ENCODE data around the gene FAM98B.

The FAM98B gene

GRCh38 chr15:38425269-38425668, 28.7 kb upstream of the FAM98B start:
- no CpG with 5 or more reads among the region's 1 CpG for WGBS (ENCODE audit: extremely low coverage, insufficient coverage, insufficient read length)
- H2AFZ ChIP-seq (ENCODE audit: insufficient read depth, low read length, poor library complexity): no peak overlapping the region
- no peak overlapping the region for H3K18ac ChIP-seq (ENCODE audit: low read length)
- H3K79me1 ChIP-seq (ENCODE audit: low read length): no peaks in the 10 kb centered on the region
- H3K36me3 ChIP-seq (ENCODE audit: control insufficient read depth in 1 of 2, insufficient read depth in 2 of 2, low read length in 2 of 2): no peaks in the 10 kb centered on the region
- H2BK5ac ChIP-seq (ENCODE audit: low read depth, low read length, poor library complexity): no peak overlapping the region
- no peaks in the 10 kb centered on the region for H3K4me1 ChIP-seq (ENCODE audit: control insufficient read depth in 1 of 2, insufficient read depth in 2 of 2, low read length in 2 of 2)
- H2AK5ac ChIP-seq (ENCODE audit: low read length): no peak overlapping the region
- no peak overlapping the region for H4K8ac ChIP-seq (ENCODE audit: low read depth, low read length)
- DNase-seq: no peak
- H4K12ac ChIP-seq (ENCODE audit: low read depth, low read length): no peak overlapping the region
- H3K4me3 ChIP-seq (ENCODE audit: low read depth, low read length): no peak overlapping the region
- H3K9ac ChIP-seq (ENCODE audit: low read length): no peak overlapping the region
- no peak overlapping the region for H3K23ac ChIP-seq (ENCODE audit: low read length)
- H3K79me2 ChIP-seq (ENCODE audit: control insufficient read depth, insufficient read depth, low read length, poor library complexity): no peaks in the 10 kb centered on the region
- H3K9me3 ChIP-seq (ENCODE audit: insufficient read depth, low read depth, low read length): peaks cover 3% of the 10 kb centered on the region
- H3K14ac ChIP-seq (ENCODE audit: low read length): no peak overlapping the region
- H2BK120ac ChIP-seq (ENCODE audit: insufficient read depth, low read length, poor library complexity): no peak overlapping the region
- H3K4ac ChIP-seq (ENCODE audit: low read depth, low read length): no peak overlapping the region
- H3K27me3 ChIP-seq (ENCODE audit: insufficient read depth, low read length): no peaks in the 10 kb centered on the region
- H3K27ac ChIP-seq (ENCODE audit: low read depth, low read length): no peak overlapping the region
- H4K91ac ChIP-seq (ENCODE audit: low read depth, low read length): no peak overlapping the region
- no peak overlapping the region for H2BK12ac ChIP-seq (ENCODE audit: low read length)
- H3K4me2 ChIP-seq (ENCODE audit: low read length): no peak overlapping the region

- no peaks in the 10 kb centered on the region for H3K27me3 ChIP-seq (ENCODE audit: insufficient read depth, low read length)
- no peak overlapping the region for H3K14ac ChIP-seq (ENCODE audit: low read length)
- no peak overlapping the region for H4K8ac ChIP-seq (ENCODE audit: low read depth, low read length)
- no peak overlapping the region for H2BK5ac ChIP-seq (ENCODE audit: low read depth, low read length, poor library complexity)
- H2AK5ac ChIP-seq (ENCODE audit: low read length): no peak overlapping the region
- no peaks in the 10 kb centered on the region for H3K79me2 ChIP-seq (ENCODE audit: control insufficient read depth, insufficient read depth, low read length, poor library complexity)
- H2BK12ac ChIP-seq (ENCODE audit: low read length): no peak overlapping the region
- H3K4ac ChIP-seq (ENCODE audit: low read depth, low read length): no peak overlapping the region
- no peak overlapping the region for H3K18ac ChIP-seq (ENCODE audit: low read length)
- H3K4me1 ChIP-seq (ENCODE audit: control insufficient read depth in 1 of 2, insufficient read depth in 2 of 2, low read length in 2 of 2): no peaks in the 10 kb centered on the region
- no peak overlapping the region for H3K4me2 ChIP-seq (ENCODE audit: low read length)
- no peak overlapping the region for H3K23ac ChIP-seq (ENCODE audit: low read length)
- no peak overlapping the region for H3K27ac ChIP-seq (ENCODE audit: low read depth, low read length)
- H3K9ac ChIP-seq (ENCODE audit: low read length): no peak overlapping the region
- no peaks in the 10 kb centered on the region for H3K79me1 ChIP-seq (ENCODE audit: low read length)
- no peak overlapping the region for H4K91ac ChIP-seq (ENCODE audit: low read depth, low read length)
- no CpG with 5 or more reads among the region's 1 CpG for WGBS (ENCODE audit: extremely low coverage, insufficient coverage, insufficient read length)
- no peak overlapping the region for H2BK120ac ChIP-seq (ENCODE audit: insufficient read depth, low read length, poor library complexity)
- H3K9me3 ChIP-seq (ENCODE audit: insufficient read depth, low read depth, low read length): peaks cover 2% of the 10 kb centered on the region
- no peaks in the 10 kb centered on the region for H3K36me3 ChIP-seq (ENCODE audit: control insufficient read depth in 1 of 2, insufficient read depth in 2 of 2, low read length in 2 of 2)
- H2AFZ ChIP-seq (ENCODE audit: insufficient read depth, low read length, poor library complexity): no peak overlapping the region
- no peak overlapping the region for H3K4me3 ChIP-seq (ENCODE audit: low read depth, low read length)
- no peak overlapping the region for H4K12ac ChIP-seq (ENCODE audit: low read depth, low read length)
- no peak for DNase-seq
Observed at GRCh38 chr15:38427380-38427779, 26.5 kb upstream of the FAM98B start.

GRCh38 chr15:38430106-38430760, 23.7 kb upstream of the FAM98B start:
- Histone ChIP-seq H2AK5ac (ENCODE audit: low read length) (no peak overlapping the region), H3K9me3 (ENCODE audit: insufficient read depth, low read depth, low read length) (no peaks in the 10 kb centered on the region), H3K23ac (ENCODE audit: low read length) (no peak overlapping the region), H4K12ac (ENCODE audit: low read depth, low read length) (no peak overlapping the region), H3K9ac (ENCODE audit: low read length) (no peak overlapping the region), H3K79me2 (ENCODE audit: control insufficient read depth, insufficient read depth, low read length, poor library complexity) (no peaks in the 10 kb centered on the region), H3K79me1 (ENCODE audit: low read length) (no peaks in the 10 kb centered on the region), H3K4me2 (ENCODE audit: low read length) (no peak overlapping the region), H3K27me3 (ENCODE audit: insufficient read depth, low read length) (no peaks in the 10 kb centered on the region), H2BK5ac (ENCODE audit: low read depth, low read length, poor library complexity) (no peak overlapping the region), H3K14ac (ENCODE audit: low read length) (no peak overlapping the region), H4K8ac (ENCODE audit: low read depth, low read length) (no peak overlapping the region), H3K4ac (ENCODE audit: low read depth, low read length) (no peak overlapping the region), H3K36me3 (ENCODE audit: control insufficient read depth in 1 of 2, insufficient read depth in 2 of 2, low read length in 2 of 2) (no peaks in the 10 kb centered on the region), H4K91ac (ENCODE audit: low read depth, low read length) (no peak overlapping the region), H3K27ac (ENCODE audit: low read depth, low read length) (no peak overlapping the region), H3K18ac (ENCODE audit: low read length) (no peak overlapping the region), H3K4me3 (ENCODE audit: low read depth, low read length) (no peak overlapping the region), H3K4me1 (ENCODE audit: control insufficient read depth in 1 of 2, insufficient read depth in 2 of 2, low read length in 2 of 2) (no peaks in the 10 kb centered on the region), H2BK12ac (ENCODE audit: low read length) (no peak overlapping the region), H2BK120ac (ENCODE audit: insufficient read depth, low read length, poor library complexity) (no peak overlapping the region), H2AFZ (ENCODE audit: insufficient read depth, low read length, poor library complexity) (no peak overlapping the region)
- WGBS (ENCODE audit: extremely low coverage, insufficient coverage, insufficient read length): no CpG with 5 or more reads among the region's 3 CpGs
- DNase-seq: peak in 1 of 2 donors; percentile 61

GRCh38 chr15:38436993-38437392, 16.9 kb upstream of the FAM98B start:
- Histone ChIP-seq H3K4ac (ENCODE audit: low read depth, low read length) (no peak overlapping the region), H2AFZ (ENCODE audit: insufficient read depth, low read length, poor library complexity) (no peak overlapping the region), H4K12ac (ENCODE audit: low read depth, low read length) (no peak overlapping the region), H2BK12ac (ENCODE audit: low read length) (no peak overlapping the region), H3K9ac (ENCODE audit: low read length) (no peak overlapping the region), H2BK120ac (ENCODE audit: insufficient read depth, low read length, poor library complexity) (no peak overlapping the region), H2BK5ac (ENCODE audit: low read depth, low read length, poor library complexity) (no peak overlapping the region), H3K27ac (ENCODE audit: low read depth, low read length) (no peak overlapping the region), H3K36me3 (ENCODE audit: control insufficient read depth in 1 of 2, insufficient read depth in 2 of 2, low read length in 2 of 2) (no peaks in the 10 kb centered on the region), H3K4me1 (ENCODE audit: control insufficient read depth in 1 of 2, insufficient read depth in 2 of 2, low read length in 2 of 2) (peaks cover 11 to 19% of the 10 kb centered on the region in 2 experiments), H3K4me2 (ENCODE audit: low read length) (no peak overlapping the region), H3K79me2 (ENCODE audit: control insufficient read depth, insufficient read depth, low read length, poor library complexity) (no peaks in the 10 kb centered on the region), H3K4me3 (ENCODE audit: low read depth, low read length) (no peak overlapping the region), H2AK5ac (ENCODE audit: low read length) (no peak overlapping the region), H3K79me1 (ENCODE audit: low read length) (peaks cover 7% of the 10 kb centered on the region), H3K23ac (ENCODE audit: low read length) (no peak overlapping the region), H3K9me3 (ENCODE audit: insufficient read depth, low read depth, low read length) (no peaks in the 10 kb centered on the region), H3K14ac (ENCODE audit: low read length) (no peak overlapping the region), H3K18ac (ENCODE audit: low read length) (no peak overlapping the region), H4K91ac (ENCODE audit: low read depth, low read length) (no peak overlapping the region), H3K27me3 (ENCODE audit: insufficient read depth, low read length) (no peaks in the 10 kb centered on the region), H4K8ac (ENCODE audit: low read depth, low read length) (no peak overlapping the region)
- no CpG with 5 or more reads among the region's 1 CpG for WGBS (ENCODE audit: extremely low coverage, insufficient coverage, insufficient read length)
- no peak for DNase-seq
